Testis (tissue), 3 donors: ENCODE data around the gene EME1. TPM values are rescaled to one million over a fixed set of nuclear protein-coding genes. Genes with fewer than 3 reads are reported as not detected.

Experiments
- DNase-seq: peaks from one replicate; pipeline ENCODE4 v3.0.0-alpha.2; 2019
- H3K27ac ChIP-seq, 2 donors: fragments of 200-600 bp; sonication (generic); one replicate each; pipeline ENCODE4 v1.5.1; 2019
- H3K27me3 ChIP-seq: fragments of 200-600 bp; sonication (generic); one replicate; pipeline ENCODE4 v1.5.1; 2019
- H3K36me3 ChIP-seq: fragments of 200-600 bp; sonication (generic); one replicate; pipeline ENCODE4 v1.5.1; 2017; ENCODE audit warnings: low read depth; ENCODE audit errors: missing control alignments
- H3K4me1 ChIP-seq: fragments of 200-600 bp; sonication (generic); one replicate; pipeline ENCODE4 v1.5.1; 2019
- H3K4me3 ChIP-seq, 2 donors: fragments of 200-600 bp; sonication (generic); one replicate each; pipeline ENCODE4 v1.5.1; 2017 to 2019
- H3K9me3 ChIP-seq: fragments of 200-600 bp; sonication (generic); one replicate; pipeline ENCODE4 v1.5.1; 2017
- CTCF ChIP-seq, 3 experiments: fragments of 450-650 bp in 2 of 3; fragments of 200-600 bp in 1 of 3; sonication (generic) in 1 of 3; IDR thresholded peaks; one replicate each; pipeline ENCODE4 v1.5.1; 2016 to 2019; ENCODE audit warnings: antibody characterized with exemption in 3 of 3, mild to moderate bottlenecking in 2 of 3, moderate library complexity in 1 of 3
- POLR2A ChIP-seq: fragments of 450-650 bp; IDR thresholded peaks from one replicate; pipeline ENCODE4 v1.6.1; 2017; ENCODE audit warnings: antibody characterized with exemption, mild to moderate bottlenecking, moderate library complexity
- WGBS, 2 donors: methylation state at CpG; one replicate each; pipeline ENCODE4 v1.1.5; 2018; 5-methylcytosine and 5-hydroxymethylcytosine counted together
- intact Hi-C: fragments of 100-400 bp; cut with DNase I; formaldehyde crosslinking; loops from one replicate; pipeline ENCODE4 v1.15.1; 2023; ENCODE audit warnings: low total_unique reads
- polyA plus RNA-seq: library from polyadenylated mRNA; stranded (reverse); fragments of 350-450 nt; fragmentation: Illumina TruSeq; extraction: RNeasy Lipid Tissue Mini Kit (QIAGEN cat#74804); gene quantifications from one replicate; pipeline ENCODE4 v1.2.3, GENCODE V29; 2014; ENCODE audit warnings: low read depth, low replicate concordance; ENCODE audit not compliant: insufficient read depth
- total RNA-seq, 2 donors: library from RNA; depleted of rRNA; stranded (reverse); fragments of >200 nt; gene quantifications; one replicate each; pipeline ENCODE4 v1.2.3, GENCODE V29; 2016

The EME1 gene
- total and polyA plus RNA-seq, 3 donors from 2014 or later, result 15.6 to 22.8 (median 19.3) TPM

DNA sequence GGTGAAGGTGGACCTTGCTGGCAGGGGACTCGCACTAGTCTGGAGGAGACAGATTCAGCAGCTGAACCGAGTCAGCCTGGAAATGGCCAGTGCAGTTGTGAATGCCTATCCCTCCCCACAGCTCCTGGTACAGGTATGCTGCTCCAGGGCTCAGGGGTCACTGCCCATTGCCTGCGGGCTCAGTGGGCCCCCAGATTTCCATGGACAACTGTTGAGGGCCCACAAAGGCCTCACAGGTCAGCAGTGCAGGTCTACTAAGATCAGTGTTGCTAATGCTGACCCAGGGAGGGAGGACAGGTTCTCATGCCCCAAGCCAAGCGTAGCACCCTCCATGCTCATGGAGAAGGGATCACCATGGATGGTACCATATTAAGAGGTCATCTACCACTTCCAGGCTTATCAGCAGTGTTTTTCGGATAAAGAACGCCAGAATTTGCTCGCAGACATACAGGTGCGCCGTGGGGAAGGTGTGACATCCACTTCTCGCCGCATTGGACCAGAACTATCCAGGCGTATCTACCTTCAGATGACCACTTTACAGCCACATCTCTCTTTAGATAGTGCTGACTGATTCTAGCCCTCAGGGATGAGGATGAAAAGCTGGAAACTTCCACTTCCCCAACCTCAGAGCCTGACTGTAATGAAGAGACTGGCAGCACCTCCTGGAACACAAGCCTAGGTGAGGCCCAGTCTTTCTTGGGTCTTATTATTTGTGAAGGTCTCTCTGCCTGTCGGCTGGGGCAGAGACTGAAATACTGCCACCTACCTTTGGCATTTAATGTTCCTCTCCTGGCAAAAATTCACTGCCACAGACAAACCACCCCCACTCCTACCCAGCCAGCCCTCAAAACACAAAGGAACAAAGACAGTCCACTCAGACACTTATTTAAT lies 7.6 kb downstream of the EME1 start:
- no peak for DNase-seq
- no peak for TF ChIP-seq CTCF (IDR thresholded peaks at IDR 0.05)
- TF ChIP-seq POLR2A, result no peak
- H3K27me3 ChIP-seq, result no peaks in the 10 kb centered on the region
- intact Hi-C loops, result no loop called here
- no peak overlapping the region for H3K4me3 ChIP-seq
- no peaks in the 10 kb centered on the region for H3K36me3 ChIP-seq
- no peaks in the 10 kb centered on the region for H3K9me3 ChIP-seq
- WGBS, 2 donors, result 88 to 93% methylated on average over 12 to 13 of the region's 13 CpGs
- no peaks in the 10 kb centered on the region for H3K4me1 ChIP-seq
- H3K27ac ChIP-seq, result no peak overlapping the region

DNA sequence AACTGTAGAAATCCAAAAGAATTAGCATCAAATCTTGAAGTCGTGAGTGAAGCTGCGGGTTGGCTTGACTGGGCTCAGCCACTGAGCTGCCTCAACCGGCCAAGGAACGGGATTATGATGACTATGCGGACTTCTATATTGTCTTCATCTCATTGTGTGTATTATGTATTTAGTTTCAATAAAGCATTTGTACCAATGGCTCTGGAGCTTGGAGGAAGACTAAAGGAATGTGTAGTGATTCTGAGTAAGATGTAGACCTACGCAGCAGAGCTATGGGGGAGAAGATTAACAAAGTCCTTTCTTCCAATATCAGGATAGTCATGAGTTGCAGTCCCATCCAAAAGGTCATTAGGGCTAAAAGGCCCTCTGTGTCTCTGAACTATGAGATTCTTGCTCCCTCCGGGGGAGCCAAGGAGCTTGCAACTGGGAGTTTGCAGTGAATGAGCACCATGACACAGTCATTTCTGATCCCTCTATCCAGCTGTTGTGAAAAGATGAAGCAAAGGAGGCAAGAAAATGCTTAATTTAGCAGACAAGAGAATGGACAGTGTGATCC lies 8.3 kb downstream of the EME1 start:
- Histone ChIP-seq H3K4me1 (no peaks in the 10 kb centered on the region), H3K4me3 (no peak overlapping the region), H3K36me3 (no peaks in the 10 kb centered on the region), H3K27ac (no peak overlapping the region), H3K9me3 (no peaks in the 10 kb centered on the region), H3K27me3 (no peaks in the 10 kb centered on the region)
- whole genome bisulfite sequencing, 2 donors, result 87 to 88% methylated on average over 7 of the region's 7 CpGs
- intact Hi-C loops, result no loop called here
- DNase-seq, result no peak
- no peak for TF ChIP-seq POLR2A
- TF ChIP-seq CTCF (IDR thresholded peaks at IDR 0.05), result no peak

DNA sequence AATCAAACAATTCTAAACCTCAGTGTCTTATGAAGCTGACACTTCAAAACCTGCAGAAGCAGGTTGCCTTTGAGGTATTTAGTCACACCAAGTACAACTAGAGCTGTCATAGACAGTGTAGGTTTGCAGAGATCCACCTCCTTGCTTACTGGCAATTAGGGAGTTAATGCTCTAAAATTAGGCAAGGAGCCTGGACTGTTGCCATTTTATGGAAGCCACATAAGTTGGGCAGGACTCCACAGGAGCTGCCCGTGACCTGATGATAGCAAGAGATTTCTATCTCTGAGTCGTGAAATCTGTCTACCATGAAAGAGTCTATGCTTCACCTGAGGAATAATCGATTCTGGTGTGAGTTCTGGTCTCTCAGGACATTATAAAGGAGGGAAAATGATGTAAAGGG lies 8.9 kb downstream of the EME1 start:
- intact Hi-C loops, result no loop called here
- Histone ChIP-seq H3K27me3 (no peaks in the 10 kb centered on the region), H3K4me3 (no peak overlapping the region), H3K27ac (no peak overlapping the region), H3K4me1 (no peaks in the 10 kb centered on the region), H3K36me3 (no peaks in the 10 kb centered on the region), H3K9me3 (no peaks in the 10 kb centered on the region)
- 62 to 73% methylated on average over 3 of the region's 3 CpGs for WGBS, 2 donors
- no peak for DNase-seq
- TF ChIP-seq CTCF (IDR thresholded peaks at IDR 0.05) (no peak), POLR2A (no peak)

DNA sequence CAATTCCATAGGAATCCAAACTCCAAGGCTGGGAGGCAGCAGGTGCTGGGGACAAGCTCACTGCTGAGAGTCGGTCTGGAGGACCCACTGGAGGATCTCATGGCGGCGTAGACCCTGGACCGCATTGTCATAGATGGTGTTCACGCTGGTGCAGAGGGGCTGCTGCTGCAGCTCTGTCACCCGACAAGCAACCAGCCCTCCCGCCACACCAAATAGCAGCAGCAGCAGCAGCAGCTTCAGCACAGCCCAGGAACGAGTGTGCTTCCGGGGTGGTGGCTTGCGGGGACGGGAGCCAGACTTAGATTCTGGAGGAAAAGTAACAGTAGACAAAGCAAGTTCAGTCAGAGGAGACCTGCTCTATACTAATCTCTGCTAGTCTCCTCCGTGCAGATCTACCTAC lies 9.9 kb downstream of the EME1 start:
- no peak for TF ChIP-seq CTCF (IDR thresholded peaks at IDR 0.05)
- no peak for TF ChIP-seq POLR2A
- Histone ChIP-seq H3K9me3 (no peaks in the 10 kb centered on the region), H3K27me3 (no peaks in the 10 kb centered on the region), H3K4me3 (no peak overlapping the region), H3K27ac (no peak overlapping the region), H3K36me3 (no peaks in the 10 kb centered on the region), H3K4me1 (no peaks in the 10 kb centered on the region)
- intact Hi-C loops, result no loop called here
- 86 to 94% methylated on average over 6 to 12 of the region's 12 CpGs for WGBS, 2 donors
- no peak for DNase-seq
